Prostate gland (tissue), 2 donors: ENCODE data around the gene YWHAB. TPM values are rescaled to one million over a fixed set of nuclear protein-coding genes. Genes with fewer than 3 reads are reported as not detected.
A peak's percentile ranks its signal among the peaks of the same experiment; 100 is the strongest.
"Not testable (repeated sequence)": the region's sequence is repeated elsewhere in the genome, so short reads cannot be mapped to it uniquely, and the experiment has no call there.

Source experiments
- DNase-seq: peaks from one replicate; pipeline ENCODE4 v3.0.0-alpha.2; 2019; ENCODE audit warnings: low spot score
- H3K27ac ChIP-seq, 2 donors: fragments of 200-600 bp; sonication (generic); 2 replicates each; pipeline ENCODE4 v1.5.1; 2017 to 2019
- H3K27me3 ChIP-seq: fragments of 200-600 bp; sonication (generic); replicated peaks from 2 replicates; pipeline ENCODE4 v1.5.1; 2019; ENCODE audit not compliant: insufficient read depth
- H3K36me3 ChIP-seq, 2 donors: fragments of 200-600 bp; sonication (generic); 1 replicate in 1 of 2; 2 replicates in 1 of 2; pipeline versions ENCODE4 v1.5.1 to v1.8.1; 2017 to 2019
- H3K4me1 ChIP-seq: fragments of 200-600 bp; sonication (generic); replicated peaks from 2 replicates; pipeline ENCODE4 v1.5.1; 2019
- H3K4me3 ChIP-seq, 2 donors: fragments of 200-600 bp; sonication (generic); 2 replicates each; pipeline ENCODE4 v1.5.1; 2017 to 2019
- H3K9me3 ChIP-seq: fragments of 200-600 bp; sonication (generic); 2 replicates; pipeline ENCODE4 v1.5.1; 2017
- CTCF ChIP-seq, 4 experiments: fragments of 200-600 bp in 2 of 4; fragments of 450-650 bp in 2 of 4; sonication (generic) in 2 of 4; IDR thresholded peaks; 1 replicate in 3 of 4; 2 replicates in 1 of 4; pipeline ENCODE4 v1.5.1; 2016 to 2019; ENCODE audit warnings: antibody characterized with exemption in 4 of 4, mild to moderate bottlenecking in 2 of 4, moderate library complexity in 2 of 4
- POLR2A ChIP-seq: fragments of 450-650 bp; IDR thresholded peaks from one replicate; pipeline ENCODE4 v1.6.1; 2016; ENCODE audit warnings: antibody characterized with exemption, mild to moderate bottlenecking
- POLR2AphosphoS5 ChIP-seq: sonication (generic); formaldehyde crosslinking; IDR thresholded peaks from one replicate; pipeline ENCODE4 v1.6.1; 2017; ENCODE audit warnings: antibody characterized with exemption
- WGBS: methylation state at CpG from one replicate; pipeline ENCODE4 v1.1.5; 2018; 5-methylcytosine and 5-hydroxymethylcytosine counted together
- intact Hi-C: fragments of 100-400 bp; cut with DNase I; formaldehyde crosslinking; loops from one replicate; pipeline ENCODE4 v1.14.2; 2022
- total RNA-seq, 2 donors: library from RNA; depleted of rRNA; stranded (reverse); fragments of >200 nt; gene quantifications; one replicate each; pipeline ENCODE4 v1.1.0, GENCODE V29; 2016

Gene YWHAB
- total RNA-seq, 2 donors from 2014 or later = 122 to 131 TPM

DNA sequence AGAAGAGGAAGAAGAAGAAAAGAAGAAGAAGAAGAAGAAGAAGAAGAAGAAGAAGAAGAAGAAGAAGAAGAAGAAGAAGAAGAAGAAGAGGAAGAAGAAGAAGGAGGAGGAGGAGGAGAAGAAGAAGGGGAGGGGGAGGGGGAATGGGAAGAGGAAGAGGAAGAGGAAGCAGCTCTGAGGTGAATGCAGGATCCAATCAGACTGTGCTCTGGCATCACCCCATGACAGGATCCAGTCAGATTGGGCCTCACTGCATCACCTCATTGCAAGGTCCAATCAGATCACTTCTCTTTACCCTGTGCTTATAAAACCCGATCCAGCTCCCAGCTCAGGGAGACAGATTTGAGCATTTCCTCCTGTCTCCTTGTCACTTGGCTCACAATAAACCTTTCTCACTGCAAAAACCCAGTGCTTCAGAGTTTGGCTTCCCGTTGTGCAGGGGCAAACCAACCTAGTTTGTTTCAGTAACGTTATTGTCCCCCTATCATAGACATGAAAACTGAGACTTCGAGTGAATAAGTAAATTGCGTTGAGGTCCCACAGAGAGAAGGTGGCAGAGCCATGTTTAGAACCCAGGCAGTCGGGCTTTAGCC, 28.6 kb upstream of the YWHAB start:
- TF ChIP-seq POLR2A (no peak), POLR2AphosphoS5 (no peak), CTCF (IDR thresholded peaks at IDR 0.05) (no peak)
- Histone ChIP-seq H3K4me3 (no peak overlapping the region), H3K27ac (no peak overlapping the region), H3K9me3 (no peaks in the 10 kb centered on the region), H3K4me1 (no peaks in the 10 kb centered on the region), H3K27me3 (no peaks in the 10 kb centered on the region), H3K36me3 (no peaks in the 10 kb centered on the region)
- WGBS = 81% methylated on average over 6 of the region's 6 CpGs
- intact Hi-C loops = loop anchor here (5.0 kb wide), 1 partner anchor 50 kb away; no protein-coding TSS in a partner anchor
- no peak for DNase-seq

- DNase-seq = no peak
- Histone ChIP-seq H3K27me3 (no peaks in the 10 kb centered on the region), H3K27ac (no peak overlapping the region), H3K36me3 (no peaks in the 10 kb centered on the region), H3K4me1 (no peaks in the 10 kb centered on the region), H3K4me3 (no peak overlapping the region), H3K9me3 (no peaks in the 10 kb centered on the region)
- intact Hi-C loops = loop anchor here (5.0 kb wide), 1 partner anchor 51 kb away; no protein-coding TSS in a partner anchor
- TF ChIP-seq CTCF (IDR thresholded peaks at IDR 0.05) (no peak), POLR2AphosphoS5 (no peak), POLR2A (no peak)
Measured at GRCh38 chr20:44858606-44859360, 26.7 kb upstream of the YWHAB start.

DNA sequence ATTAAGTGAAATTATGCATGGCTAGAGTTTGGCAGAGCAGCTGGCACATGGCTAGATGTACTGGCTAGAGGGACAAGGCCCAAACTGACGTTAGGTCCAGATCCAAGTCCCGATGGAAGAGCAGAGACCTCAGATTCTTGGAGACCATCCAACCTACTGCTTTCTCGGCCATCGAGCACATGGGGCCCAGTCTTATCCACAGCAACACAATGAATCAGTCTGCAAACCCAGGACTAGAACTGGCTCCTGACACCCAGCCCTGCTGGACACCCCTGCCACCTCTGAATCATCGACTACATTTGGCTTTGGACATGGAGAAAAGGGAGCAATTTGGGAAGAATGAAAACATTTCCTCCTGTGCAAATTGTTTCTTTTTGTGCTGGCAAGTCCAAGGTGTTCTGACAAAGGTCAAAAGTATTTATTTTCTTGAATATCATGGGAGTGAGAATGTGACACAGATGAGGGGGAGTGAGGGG, 23.9 kb upstream of the YWHAB start:
- no peak for DNase-seq
- no peaks in the 10 kb centered on the region for H3K4me1 ChIP-seq
- no peaks in the 10 kb centered on the region for H3K27me3 ChIP-seq
- intact Hi-C loops = no loop called here
- no peaks in the 10 kb centered on the region for H3K9me3 ChIP-seq
- H3K36me3 ChIP-seq = no peaks in the 10 kb centered on the region
- TF ChIP-seq POLR2AphosphoS5 = peak; percentile 26
- TF ChIP-seq CTCF (IDR thresholded peaks at IDR 0.05) = no peak
- peak overlapping the region in 1 of 2 donors; percentile 47 for H3K27ac ChIP-seq
- H3K4me3 ChIP-seq = no peak overlapping the region
- 26% methylated on average over 5 of the region's 5 CpGs for WGBS

GRCh38 chr20:44862286-44862685, 23.2 kb upstream of the YWHAB start:
- 70% methylated on average over 2 of the region's 2 CpGs for WGBS
- H3K4me1 ChIP-seq = no peaks in the 10 kb centered on the region
- H3K36me3 ChIP-seq = no peaks in the 10 kb centered on the region
- no peaks in the 10 kb centered on the region for H3K9me3 ChIP-seq
- intact Hi-C loops = no loop called here
- H3K4me3 ChIP-seq = no peak overlapping the region
- H3K27ac ChIP-seq = peak overlapping the region; percentile 35 to 47
- no peaks in the 10 kb centered on the region for H3K27me3 ChIP-seq
- no peak for DNase-seq
- no peak for TF ChIP-seq CTCF (IDR thresholded peaks at IDR 0.05)
- no peak for TF ChIP-seq POLR2A
- no peak for TF ChIP-seq POLR2AphosphoS5

DNA sequence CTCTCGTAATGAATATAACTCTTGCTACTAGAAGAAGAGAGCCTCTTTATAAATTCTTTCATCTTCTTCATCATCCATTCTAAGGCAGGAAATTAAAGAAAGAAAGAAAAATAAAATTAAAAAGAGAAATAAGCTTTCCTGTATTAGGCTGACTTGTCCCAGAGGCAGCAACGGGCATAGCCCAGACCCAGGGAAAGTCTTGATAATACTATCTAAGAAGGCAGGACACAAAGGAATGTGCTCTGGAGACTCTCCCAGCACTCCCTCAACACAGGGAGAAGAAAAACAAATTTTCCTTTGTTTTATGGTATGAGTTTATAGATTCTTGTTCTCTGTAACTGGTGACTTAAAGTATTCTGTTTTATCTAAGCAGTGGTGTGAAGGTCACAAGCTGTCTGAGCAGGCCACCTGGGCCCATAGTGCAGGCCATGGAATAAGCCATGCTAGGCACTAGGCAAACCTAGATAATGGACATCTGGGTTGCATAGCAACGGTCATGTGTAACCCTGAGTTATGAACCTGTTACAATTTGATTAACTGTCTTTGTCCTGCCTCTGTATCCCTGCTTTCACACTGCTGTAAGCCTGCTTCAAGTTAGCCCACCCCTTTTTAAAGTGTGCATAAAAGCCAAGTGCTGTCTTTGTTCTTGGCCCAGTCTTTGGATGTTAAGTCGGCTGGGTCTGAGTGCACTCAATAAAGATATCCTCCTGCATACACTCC, 22.0 kb upstream of the YWHAB start:
- H3K27me3 ChIP-seq, H3K4me1 ChIP-seq, DNase-seq, H3K27ac ChIP-seq, H3K9me3 ChIP-seq, intact Hi-C loops, H3K36me3 ChIP-seq, H3K4me3 ChIP-seq: not testable (repeated sequence)
- 41% methylated on average over 4 of the region's 4 CpGs for WGBS

- 78% methylated on average over 3 of the region's 3 CpGs for WGBS
- H3K27ac ChIP-seq = not testable (repeated sequence)
Measured at GRCh38 chr20:44864493-44864892, 21.0 kb upstream of the YWHAB start.

More at GRCh38 chr20:44864493-44864892, 21.0 kb upstream of the YWHAB start:
- H3K9me3 ChIP-seq, DNase-seq, H3K4me1 ChIP-seq, H3K27me3 ChIP-seq, intact Hi-C loops, H3K4me3 ChIP-seq, H3K36me3 ChIP-seq: not testable (repeated sequence)
